Measurements from ENCODE around the gene STK38. TPM values are rescaled to one million over a fixed set of nuclear protein-coding genes. Genes with fewer than 3 reads are reported as not detected.

Gene STK38

GRCh38 chr6:36444470-36444869 is 102.8 kb downstream of the STK38 start:
- Histone ChIP-seq H3K4me1 (ENCODE audit: control insufficient read depth, insufficient read depth, low read length) (peaks cover 37% of the 10 kb centered on the region), H3K9ac (ENCODE audit: low read depth, low read length) (peak overlapping the region; percentile 99), H3K4me3 (ENCODE audit: low read length) (peak overlapping the region; percentile 95), H3K36me3 (ENCODE audit: insufficient read depth, low read length) (peaks cover 3% of the 10 kb centered on the region), H3K27me3 (ENCODE audit: control insufficient read depth, insufficient read depth, low read length) (no peaks in the 10 kb centered on the region), H3K4me2 (ENCODE audit: low read length) (peak overlapping the region; percentile 99), H3K9me3 (replicated peaks; ENCODE audit: low read length) (no peaks in the 10 kb centered on the region)

Small RNAs within 50 kb of the gene (small RNA-seq; reads per million reads assigned to genes)
- gene RN7SL502P = not detected
